ENCODE measurements around the gene ABCA4.

GRCh38 chr1:94111879-94112278 is 9.1 kb downstream of the ABCA4 start:
- TF ChIP-seq CTCF (IDR thresholded peaks at IDR 0.05) (no peak), POLR2A (IDR thresholded peaks at IDR 0.05) (no peak)
